HG02642 (cell line): ENCODE results near the gene FOSB.
"Not testable (repeated sequence)": the region's sequence is repeated elsewhere in the genome, so short reads cannot be mapped to it uniquely, and the experiment has no call there.

Source experiments
- ATAC-seq: cut with Tn5 transposase; IDR thresholded peaks from one replicate; pipeline ENCODE4 v1.9.1; 2021; ENCODE audit warnings: mild to moderate bottlenecking; ENCODE audit not compliant: unreplicated experiment, poor library complexity

Gene FOSB

DNA sequence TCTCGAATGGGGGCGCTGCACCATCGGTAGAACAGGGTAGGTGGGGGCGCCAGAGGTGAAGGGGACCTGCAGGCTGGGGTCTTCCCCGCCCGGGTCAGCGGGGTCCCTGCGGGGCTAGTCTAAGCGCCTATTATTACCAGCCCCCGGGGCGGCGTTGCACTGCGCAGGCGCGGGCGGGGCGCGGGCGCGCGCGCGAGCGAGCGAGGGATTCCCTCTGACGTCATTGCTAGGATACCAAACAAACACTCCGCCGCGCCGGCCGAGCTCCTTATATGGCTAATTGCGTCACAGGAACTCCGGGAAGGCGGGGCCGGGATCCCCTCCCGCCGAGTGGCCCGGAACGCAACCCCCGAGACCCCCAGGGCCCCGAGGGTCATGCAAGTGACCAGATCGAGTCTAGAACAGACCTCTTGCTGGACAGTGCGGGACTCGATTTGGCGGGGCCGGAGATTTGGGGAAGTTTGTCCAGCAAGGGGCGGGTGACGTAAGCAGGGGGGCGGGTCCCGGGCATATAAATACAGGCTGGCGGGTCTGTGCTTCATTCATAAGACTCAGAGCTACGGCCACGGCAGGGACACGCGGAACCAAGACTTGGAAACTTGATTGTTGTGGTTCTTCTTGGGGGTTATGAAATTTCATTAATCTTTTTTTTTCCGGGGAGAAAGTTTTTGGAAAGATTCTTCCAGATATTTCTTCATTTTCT is at the start of gene FOSB:
FOSB (plus strand) TSS at position 541 of the 703 bp plus-strand sequence. CDS start 591 bp downstream, outside the sequence.
- ATAC-seq, result peak; percentile 54

DNA sequence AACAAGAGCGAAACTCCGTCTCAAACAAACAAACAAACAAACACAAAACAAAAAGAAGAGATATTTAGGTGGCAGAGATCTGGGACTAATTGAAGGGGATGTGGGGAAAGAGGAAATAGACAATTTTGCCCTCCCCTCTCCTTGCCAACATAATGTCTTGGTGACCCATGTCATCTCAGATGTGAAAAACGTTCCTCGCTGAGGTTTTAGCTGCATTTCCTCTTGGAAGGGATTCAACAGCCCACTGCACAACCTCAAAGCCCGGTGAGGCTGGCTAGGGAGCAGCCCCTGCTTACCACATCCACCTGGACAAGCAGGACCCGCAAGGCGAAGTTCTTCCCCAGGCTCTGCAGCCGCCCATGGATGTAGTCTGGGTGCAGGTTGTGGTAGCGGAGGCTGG is 49.0 kb upstream of the FOSB start:
- no peak for ATAC-seq

- peak; percentile 44 for ATAC-seq
Observed at GRCh38 chr19:45419396-45419795, 48.4 kb upstream of the FOSB start.

- no peak for ATAC-seq
Observed at GRCh38 chr19:45419895-45420294, 47.9 kb upstream of the FOSB start.

- ATAC-seq, result no peak
Observed at GRCh38 chr19:45420356-45420755, 47.4 kb upstream of the FOSB start.

GRCh38 chr19:45420871-45421270 is 46.9 kb upstream of the FOSB start:
- ATAC-seq, result no peak

DNA sequence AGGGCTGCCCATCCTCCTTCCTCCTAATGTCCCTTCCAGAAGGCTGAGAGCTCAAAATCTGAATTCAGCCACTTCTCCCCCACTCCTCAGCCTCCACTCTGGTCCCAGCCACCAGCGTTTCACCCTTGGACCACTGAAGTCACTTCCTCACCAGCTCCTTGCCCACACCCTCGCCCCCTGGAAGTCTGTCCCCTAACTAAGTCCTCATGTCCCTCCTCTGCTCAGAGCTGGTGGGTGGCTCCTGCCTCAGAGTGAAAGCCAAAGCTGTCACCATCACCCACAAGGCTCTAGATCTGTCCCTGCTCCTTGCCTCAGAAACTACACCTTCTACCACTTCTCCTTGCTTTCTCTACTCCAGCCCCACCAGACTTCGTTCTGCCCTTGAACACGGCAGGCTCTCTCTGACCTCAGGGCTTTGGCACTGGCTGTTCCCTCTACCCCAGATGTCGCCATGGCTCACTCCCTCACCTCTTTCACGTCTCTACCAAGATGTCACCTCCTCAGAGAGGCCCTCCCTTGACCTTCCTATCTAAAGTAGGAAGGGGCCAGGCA is 45.8 kb upstream of the FOSB start:
- no peak for ATAC-seq

GRCh38 chr19:45423033-45423588 is 44.7 kb upstream of the FOSB start:
- no peak for ATAC-seq

- ATAC-seq, result peak; percentile 72
Observed at GRCh38 chr19:45423589-45424190, 44.1 kb upstream of the FOSB start, which contains the start of gene ERCC1. TSS of gene ERCC1 (minus strand) at chr19:45423917. CDS start at chr19:45423374, 543 bp downstream.

DNA sequence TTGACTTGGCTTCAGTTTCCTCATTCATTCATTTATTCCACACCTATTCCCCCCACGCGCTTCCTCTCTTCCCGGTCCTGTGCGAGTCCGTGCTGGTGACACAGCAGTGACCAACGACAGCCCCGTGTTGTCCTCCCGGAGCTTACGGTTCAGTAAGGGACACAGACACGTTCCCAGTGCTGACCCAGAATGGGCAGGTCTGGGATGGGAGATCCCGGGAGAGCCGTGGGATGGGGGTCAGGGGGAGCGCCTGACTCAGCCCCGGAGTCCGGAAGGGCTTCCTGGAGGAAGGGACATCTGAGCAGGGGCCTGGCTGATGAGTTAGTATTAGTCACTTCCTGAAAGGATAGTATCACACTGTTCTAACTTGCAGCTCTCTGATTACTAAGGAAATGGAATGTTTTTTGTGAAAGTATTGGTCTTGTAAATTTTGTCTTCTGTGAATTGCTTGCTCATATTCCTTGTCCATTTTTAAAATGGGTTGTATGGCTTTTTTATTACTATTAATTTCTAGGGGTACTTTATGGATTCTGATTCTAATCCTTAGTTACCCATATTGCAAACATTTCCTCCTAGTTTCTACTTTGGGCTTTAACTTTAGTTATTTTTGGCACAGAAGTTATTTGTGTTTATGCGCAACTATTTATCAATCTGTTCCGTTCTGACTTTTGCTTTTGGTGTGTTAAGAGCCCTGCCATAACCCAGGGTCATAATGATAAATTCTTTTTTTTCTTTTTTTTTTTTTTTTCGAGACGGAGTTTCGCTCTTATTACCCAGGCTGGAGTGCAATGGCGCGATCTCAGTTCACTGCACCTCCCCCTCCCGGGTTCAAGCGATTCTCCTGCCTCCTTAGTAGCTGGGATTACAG is 43.4 kb upstream of the FOSB start:
- peak; percentile 16 for ATAC-seq

GRCh38 chr19:45428384-45429231 is 39.2 kb upstream of the FOSB start:
- ATAC-seq, result no peak

DNA sequence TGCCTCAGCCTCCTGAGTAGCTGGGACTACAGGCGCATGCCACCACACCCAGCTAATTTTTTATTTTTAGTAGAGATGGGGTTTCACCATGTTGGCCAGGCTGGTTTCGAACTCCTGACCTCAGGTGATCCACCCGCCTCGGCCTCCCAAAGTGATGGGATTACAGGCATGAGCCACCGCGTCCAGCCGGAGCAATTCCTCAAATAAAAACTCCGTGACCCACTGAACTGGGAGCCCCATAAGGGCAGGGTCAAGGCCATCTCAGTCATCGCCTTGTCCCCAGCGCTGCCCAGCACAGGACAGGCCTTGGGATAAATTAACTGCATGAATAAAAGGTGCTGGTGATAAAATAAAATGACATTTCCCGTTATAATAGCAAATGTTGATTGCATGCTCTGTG is 37.9 kb upstream of the FOSB start:
- not testable (repeated sequence) for ATAC-seq

DNA sequence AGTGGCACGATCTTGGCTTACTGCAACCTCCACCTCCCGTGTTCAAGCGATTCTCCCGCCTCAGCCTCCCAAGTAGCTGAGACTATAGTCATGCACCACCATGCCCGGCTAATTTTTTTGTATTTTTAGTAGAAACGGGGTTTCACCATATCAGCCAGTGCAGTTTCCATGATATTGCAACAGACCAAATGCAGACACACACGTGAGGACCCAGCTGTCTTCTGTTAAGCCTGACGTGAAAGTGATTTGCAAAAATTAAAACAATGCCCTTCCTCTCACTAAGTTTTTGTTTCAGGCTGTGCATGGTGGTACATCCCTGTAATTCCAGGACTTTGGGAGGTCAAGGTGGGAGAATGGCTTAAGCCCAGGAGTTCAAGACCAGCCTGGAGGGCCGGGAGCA is 36.8 kb upstream of the FOSB start:
- not testable (repeated sequence) for ATAC-seq

DNA sequence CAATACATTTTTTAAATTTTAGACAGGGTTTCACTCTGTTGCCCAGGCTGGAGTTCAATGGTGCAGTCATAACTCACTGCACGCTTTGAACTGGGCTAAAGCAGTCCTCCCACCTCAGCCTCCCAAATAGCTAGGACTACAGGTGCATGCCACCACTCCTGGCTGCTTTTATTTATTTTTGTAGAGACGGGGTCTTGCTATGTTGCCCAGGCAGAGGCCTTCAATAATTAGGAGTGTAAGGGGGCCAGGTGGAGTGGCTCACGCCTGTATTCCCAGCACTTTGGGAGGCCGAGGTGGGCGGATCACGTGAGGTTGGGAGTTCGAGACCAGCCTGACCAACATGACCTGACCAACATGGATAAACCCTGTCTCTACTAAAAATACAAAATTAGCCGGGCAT is 35.3 kb upstream of the FOSB start:
- not testable (repeated sequence) for ATAC-seq

GRCh38 chr19:45437328-45437727 is 30.5 kb upstream of the FOSB start:
- no peak for ATAC-seq

GRCh38 chr19:45439190-45439568 is 28.6 kb upstream of the FOSB start:
- no peak for ATAC-seq

- peak; percentile 66 for ATAC-seq
Observed at GRCh38 chr19:45439569-45440258, 28.1 kb upstream of the FOSB start.

- no peak for ATAC-seq
Observed at GRCh38 chr19:45440259-45440638, 27.5 kb upstream of the FOSB start.
